Uterus (tissue), 4 donors: Measurements from ENCODE around the gene CCDC69. TPM values are rescaled to one million over a fixed set of nuclear protein-coding genes. Genes with fewer than 3 reads are reported as not detected.
"Not testable (repeated sequence)": the region's sequence is repeated elsewhere in the genome, so short reads cannot be mapped to it uniquely, and the experiment has no call there.

ENCODE experiments used
- DNase-seq, 2 donors: peaks; one replicate each; pipeline ENCODE4 v3.0.0-alpha.2; 2019 to 2020
- H3K27ac ChIP-seq, 2 donors: fragments of 200-600 bp; sonication (generic); 1 replicate in 1 of 2; 2 replicates in 1 of 2; pipeline ENCODE4 v1.5.1; 2016 to 2018
- H3K27me3 ChIP-seq, 2 donors: fragments of 200-600 bp; sonication (generic); one replicate each; pipeline ENCODE4 v1.5.1; 2018 to 2019; ENCODE audit warnings: control low read depth in 1 of 2
- H3K36me3 ChIP-seq, 2 donors: fragments of 200-600 bp; sonication (generic); one replicate each; pipeline ENCODE4 v1.5.1; 2019; ENCODE audit warnings: control low read depth in 1 of 2
- H3K4me1 ChIP-seq, 2 donors: fragments of 200-600 bp; sonication (generic); one replicate each; pipeline ENCODE4 v1.5.1; 2018 to 2019; ENCODE audit warnings: control low read depth in 1 of 2
- H3K4me3 ChIP-seq, 2 donors: fragments of 200-600 bp; sonication (generic); 1 replicate in 1 of 2; 2 replicates in 1 of 2; pipeline ENCODE4 v1.5.1; 2018 to 2019; ENCODE audit warnings: mild to moderate bottlenecking in 1 of 2
- H3K9me3 ChIP-seq, 2 donors: fragments of 200-600 bp; sonication (generic); one replicate each; pipeline ENCODE4 v1.5.1; 2019; ENCODE audit warnings: control low read depth in 1 of 2
- CTCF ChIP-seq, 4 experiments: fragments of 200-600 bp in 2 of 4; fragments of 450-650 bp in 2 of 4; sonication (generic) in 2 of 4; IDR thresholded peaks; one replicate each; pipeline ENCODE4 v1.5.1; 2016 to 2019; ENCODE audit warnings: antibody characterized with exemption in 4 of 4, mild to moderate bottlenecking in 2 of 4, moderate library complexity in 1 of 4
- POLR2A ChIP-seq, 2 donors: fragments of 450-650 bp; IDR thresholded peaks; one replicate each; pipeline ENCODE4 v1.6.1; 2016; ENCODE audit warnings: antibody characterized with exemption in 2 of 2, mild to moderate bottlenecking in 1 of 2, moderate library complexity in 1 of 2
- intact Hi-C: fragments of 100-400 bp; cut with DNase I; formaldehyde crosslinking; loops from one replicate; pipeline ENCODE4 v1.15.1; 2023; ENCODE audit warnings: low total_unique reads
- total RNA-seq, 4 donors: library from RNA; depleted of rRNA in 3 of 4; stranded (reverse); fragments of >200 nt in 3 of 4; gene quantifications; one replicate each; pipeline versions ENCODE4 v1.1.0 to v1.2.4, GENCODE V29; 2014 to 2023
- donor health status: DM: yes; HTN: yes; CAD: no.

The CCDC69 gene
- total RNA-seq, 4 donors from 2014 or later, result 19.5 to 76.2 (median 40.6) TPM

- Histone ChIP-seq H3K27me3 (no peaks in the 10 kb centered on the region), H3K9me3 (no peaks in the 10 kb centered on the region), H3K4me3 (no peak overlapping the region), H3K27ac (no peak overlapping the region), H3K36me3 (no peaks in the 10 kb centered on the region), H3K4me1 (peaks cover 0 to 4% of the 10 kb centered on the region in 2 donors)
- intact Hi-C loops, result no loop called here
- no peak for DNase-seq
- TF ChIP-seq CTCF (IDR thresholded peaks at IDR 0.05) (no peak), POLR2A (IDR thresholded peaks at IDR 0.05) (no peak)
Measured at GRCh38 chr5:151255621-151256286, 31.9 kb upstream of the CCDC69 start.

DNA sequence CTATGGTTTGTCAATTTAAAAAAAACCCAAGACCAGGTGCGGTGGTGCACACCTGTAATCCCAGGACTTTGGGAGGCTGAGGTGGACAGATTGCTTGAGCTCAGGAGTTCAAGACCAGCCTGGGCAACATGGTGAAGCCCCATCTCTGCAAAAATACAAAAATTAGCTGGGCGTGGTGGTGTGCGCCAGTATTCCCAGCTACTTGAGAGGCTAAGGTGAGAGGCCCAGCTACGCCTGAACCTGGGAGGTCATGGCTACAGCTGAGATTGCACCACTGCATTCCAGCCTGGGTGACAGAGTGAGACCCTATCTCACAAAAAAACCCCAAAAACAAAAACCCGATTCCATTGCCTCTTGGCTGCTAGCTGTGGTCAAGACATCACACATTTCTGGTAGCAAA is 31.1 kb upstream of the CCDC69 start:
- H3K4me3 ChIP-seq, H3K4me1 ChIP-seq, DNase-seq, H3K27ac ChIP-seq, H3K9me3 ChIP-seq, H3K27me3 ChIP-seq, intact Hi-C loops, H3K36me3 ChIP-seq: not testable (repeated sequence)

- TF ChIP-seq CTCF (IDR thresholded peaks at IDR 0.05), result no peak
- TF ChIP-seq POLR2A (IDR thresholded peaks at IDR 0.05), result no peak
- no peak for DNase-seq
- no peaks in the 10 kb centered on the region for H3K27me3 ChIP-seq
- H3K27ac ChIP-seq, result no peak overlapping the region
- H3K4me1 ChIP-seq, result peaks cover 0 to 4% of the 10 kb centered on the region in 2 donors
- intact Hi-C loops, result no loop called here
- H3K4me3 ChIP-seq, result no peak overlapping the region
- no peaks in the 10 kb centered on the region for H3K36me3 ChIP-seq
- no peaks in the 10 kb centered on the region for H3K9me3 ChIP-seq
Measured at GRCh38 chr5:151254556-151254955, 30.7 kb upstream of the CCDC69 start.

- TF ChIP-seq CTCF (IDR thresholded peaks at IDR 0.05) (no peak), POLR2A (IDR thresholded peaks at IDR 0.05) (no peak)
- H3K36me3 ChIP-seq, result no peaks in the 10 kb centered on the region
- H3K4me1 ChIP-seq, result peaks cover 0 to 4% of the 10 kb centered on the region in 2 donors
- no peak for DNase-seq
- intact Hi-C loops, result no loop called here
- no peaks in the 10 kb centered on the region for H3K27me3 ChIP-seq
- H3K9me3 ChIP-seq, result no peaks in the 10 kb centered on the region
- peak overlapping the region; percentile 71 to 77 for H3K27ac ChIP-seq
- H3K4me3 ChIP-seq, result peak overlapping the region; percentile 72 to 87
Measured at GRCh38 chr5:151253605-151253950, 29.7 kb upstream of the CCDC69 start.

GRCh38 chr5:151252762-151253604 is 29.1 kb upstream of the CCDC69 start, which contains the start of gene GM2A:
Gene GM2A, plus strand, starts transcription at chr5:151253185. Its CDS starts 32 bp downstream, at chr5:151253217.
- H3K4me1 ChIP-seq, result peaks cover 0 to 4% of the 10 kb centered on the region in 2 donors
- TF ChIP-seq CTCF (IDR thresholded peaks at IDR 0.05) (no peak), POLR2A (IDR thresholded peaks at IDR 0.05) (peak; percentile 67 to 82)
- DNase-seq, result peak; percentile 99 to 100
- H3K9me3 ChIP-seq, result no peaks in the 10 kb centered on the region
- no peaks in the 10 kb centered on the region for H3K36me3 ChIP-seq
- no peaks in the 10 kb centered on the region for H3K27me3 ChIP-seq
- peak within 1 kb of the TSS; percentile 77 for H3K27ac ChIP-seq
- intact Hi-C loops, result no loop called here
- H3K4me3 ChIP-seq, result peak within 1 kb of the TSS; percentile 72 to 87
